ENCODE measurements around the gene VTA1. TPM values are rescaled to one million over a fixed set of nuclear protein-coding genes. Genes with fewer than 3 reads are reported as not detected.
"Not testable (repeated sequence)": the region's sequence is repeated elsewhere in the genome, so short reads cannot be mapped to it uniquely, and the experiment has no call there.

VTA1 gene
- total RNA-seq = 10 to 100 TPM; 40.9 to 54.5 (median 49.5) TPM

GRCh38 chr6:142146828-142147662 is at the start of gene VTA1, which contains the start of gene NMBR:
TSS of gene VTA1 (plus strand) at chr6:142147263. CDS start at chr6:142147288, 25 bp downstream.
TSS of gene NMBR (minus strand) at chr6:142147122. CDS start at chr6:142088658, 58,464 bp downstream.
- TF ChIP-seq POLR2A (IDR thresholded peaks at IDR 0.05) (no peak), CTCF (IDR thresholded peaks at IDR 0.05) (peak in 1 of 3 donors; percentile 65)
- DNase-seq (ENCODE audit: low spot score in 2 of 2) = peak; percentile 97 to 99
- peak within 1 kb of the TSS; percentile 85 for H3K4me3 ChIP-seq (ENCODE audit: low read depth, poor library complexity, severe bottlenecking)
- intact Hi-C loops (cut with DNase I; ENCODE audit: low total_unique reads) = loop anchor here (10.0 kb wide), 1 partner anchor 238 kb away; no protein-coding TSS in a partner anchor
- 0 to 1% methylated on average over 38 of the region's 38 CpGs for WGBS, 2 donors

GRCh38 chr6:142104820-142105219 is 42.2 kb upstream of the VTA1 start:
- intact Hi-C loops (cut with DNase I; ENCODE audit: low total_unique reads) = loop anchor here (5.0 kb wide), 1 partner anchor 107 kb away; no protein-coding TSS in a partner anchor
- not testable (repeated sequence) for H3K4me3 ChIP-seq (ENCODE audit: low read depth, poor library complexity, severe bottlenecking); DNase-seq (ENCODE audit: low spot score in 2 of 2)
- 80 to 92% methylated on average over 5 of the region's 5 CpGs for WGBS, 2 donors

GRCh38 chr6:142110820-142111219 is 36.2 kb upstream of the VTA1 start:
- intact Hi-C loops (cut with DNase I; ENCODE audit: low total_unique reads); H3K4me3 ChIP-seq (ENCODE audit: low read depth, poor library complexity, severe bottlenecking); DNase-seq (ENCODE audit: low spot score in 2 of 2): not testable (repeated sequence)
- 84 to 87% methylated on average over 9 of the region's 9 CpGs for WGBS, 2 donors

GRCh38 chr6:142112451-142113061 is 34.5 kb upstream of the VTA1 start:
- 0 to 1% methylated on average over 4 of the region's 4 CpGs for WGBS, 2 donors
- TF ChIP-seq POLR2A (IDR thresholded peaks at IDR 0.05) = no peak
- no peak for TF ChIP-seq CTCF (IDR thresholded peaks at IDR 0.05)
- intact Hi-C loops (cut with DNase I; ENCODE audit: low total_unique reads) = no loop called here
- DNase-seq (ENCODE audit: low spot score in 2 of 2) = peak; percentile 71 to 85
- no peak overlapping the region for H3K4me3 ChIP-seq (ENCODE audit: low read depth, poor library complexity, severe bottlenecking)

- DNase-seq (ENCODE audit: low spot score in 2 of 2) = no peak
- intact Hi-C loops (cut with DNase I; ENCODE audit: low total_unique reads) = no loop called here
- TF ChIP-seq CTCF (IDR thresholded peaks at IDR 0.05) = no peak
- TF ChIP-seq POLR2A (IDR thresholded peaks at IDR 0.05) = no peak
- H3K4me3 ChIP-seq (ENCODE audit: low read depth, poor library complexity, severe bottlenecking) = no peak overlapping the region
- 70 to 74% methylated on average over 2 of the region's 2 CpGs for WGBS, 2 donors
Measured at GRCh38 chr6:142117366-142117765, 29.7 kb upstream of the VTA1 start.

GRCh38 chr6:142118328-142118727 is 28.7 kb upstream of the VTA1 start:
- intact Hi-C loops (cut with DNase I; ENCODE audit: low total_unique reads) = no loop called here
- 57 to 60% methylated on average over 3 of the region's 3 CpGs for WGBS, 2 donors
- H3K4me3 ChIP-seq (ENCODE audit: low read depth, poor library complexity, severe bottlenecking) = no peak overlapping the region
- TF ChIP-seq POLR2A (IDR thresholded peaks at IDR 0.05) = no peak
- TF ChIP-seq CTCF (IDR thresholded peaks at IDR 0.05) = no peak
- DNase-seq (ENCODE audit: low spot score in 2 of 2) = no peak

Data from lower leg skin (tissue), 4 donors.